Renal cortex interstitium (tissue), 11 donors: ENCODE results near the gene LRRC46. TPM values are rescaled to one million over a fixed set of nuclear protein-coding genes. Genes with fewer than 3 reads are reported as not detected.

ENCODE experiments used
- DNase-seq, 11 donors: peaks; one replicate each; pipeline ENCODE4 v3.0.0-alpha.2; 2013; ENCODE audit warnings: low read depth in 9 of 11, low spot score in 4 of 11; ENCODE audit errors: extremely low read depth in 1 of 11
- polyA plus RNA-seq, 3 donors: library from polyadenylated mRNA; unstranded; fragments of 120-200 nt; gene quantifications; one replicate each; pipeline ENCODE4 v1.2.1, GENCODE V29; 2013; ENCODE audit not compliant: insufficient read length in 3 of 3

The LRRC46 gene
- polyA plus RNA-seq, 3 donors, result 2.5 to 3.6 (median 3.4) TPM

GRCh38 chr17:47883589-47884426 lies 52.3 kb downstream of the LRRC46 start:
- no peak for DNase-seq

DNA sequence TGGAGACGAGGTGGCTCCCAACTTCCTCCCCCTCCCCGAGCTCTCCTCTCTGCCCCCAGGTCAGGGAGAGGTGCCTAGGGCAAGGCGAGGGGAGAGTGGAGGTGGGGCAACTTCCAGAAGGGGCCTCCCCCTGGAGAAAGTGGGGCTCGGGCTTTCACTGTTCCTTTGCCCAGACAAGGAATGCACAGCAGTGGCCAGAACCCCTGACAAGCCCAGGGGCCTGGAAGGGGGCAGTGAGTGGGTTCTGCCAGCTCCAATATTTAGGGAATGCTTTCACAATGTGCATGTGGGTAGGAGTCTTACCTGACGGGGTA lies 52.9 kb downstream of the LRRC46 start:
- DNase-seq, result no peak

GRCh38 chr17:47884905-47885730 lies 53.6 kb downstream of the LRRC46 start:
- no peak for DNase-seq

Other genes with a start within 250 kb of the LRRC46 start
- 100 to 1,000 TPM; 228 to 300 (median 256) TPM for gene KPNB1, start 181.8 kb upstream of the LRRC46 start, polyA plus RNA-seq
- gene TBKBP1, start 137.5 kb upstream of the LRRC46 start, polyA plus RNA-seq, result 10 to 100 TPM; 27.4 to 37.7 (median 31.6) TPM
- gene TBX21, start 98.4 kb upstream of the LRRC46 start, polyA plus RNA-seq, result under 1 TPM; 0.07 to 0.20 (median 0.12) TPM
- 10 to 100 TPM; 12.5 to 18.6 (median 13.4) TPM for gene OSBPL7, start 9.9 kb upstream of the LRRC46 start, polyA plus RNA-seq
- gene MRPL10, start 129 bp upstream of the LRRC46 start, polyA plus RNA-seq, result 10 to 100 TPM; 54.0 to 58.9 (median 58.4) TPM
- 10 to 100 TPM; 53.5 to 76.2 (median 54.9) TPM for gene SCRN2, start 9.6 kb downstream of the LRRC46 start, polyA plus RNA-seq
- gene SP6, start 19.5 kb downstream of the LRRC46 start, polyA plus RNA-seq, result 1 to 10 TPM; 2.7 to 4.1 (median 3.9) TPM
- gene SP2, start 64.6 kb downstream of the LRRC46 start, polyA plus RNA-seq, result 10 to 100 TPM; 22.4 to 23.8 (median 22.6) TPM
- gene PNPO, start 109.9 kb downstream of the LRRC46 start, polyA plus RNA-seq, result 10 to 100 TPM; 20.6 to 23.4 (median 21.7) TPM
- gene PRR15L, start 126.2 kb downstream of the LRRC46 start, polyA plus RNA-seq, result 10 to 100 TPM; 18.0 to 20.6 (median 18.2) TPM
- 100 to 1,000 TPM; 164 to 186 (median 167) TPM for gene CDK5RAP3, start 139.4 kb downstream of the LRRC46 start, polyA plus RNA-seq
- gene COPZ2, start 206.1 kb downstream of the LRRC46 start, polyA plus RNA-seq, result 10 to 100 TPM; 15.8 to 20.3 (median 19.0) TPM
- gene NFE2L1, start 216.7 kb downstream of the LRRC46 start, polyA plus RNA-seq, result 100 to 1,000 TPM; 232 to 245 (median 232) TPM